Measurements from ENCODE around the gene METTL23.
A peak's percentile ranks its signal among the peaks of the same experiment; 100 is the strongest.

METTL23 gene

DNA sequence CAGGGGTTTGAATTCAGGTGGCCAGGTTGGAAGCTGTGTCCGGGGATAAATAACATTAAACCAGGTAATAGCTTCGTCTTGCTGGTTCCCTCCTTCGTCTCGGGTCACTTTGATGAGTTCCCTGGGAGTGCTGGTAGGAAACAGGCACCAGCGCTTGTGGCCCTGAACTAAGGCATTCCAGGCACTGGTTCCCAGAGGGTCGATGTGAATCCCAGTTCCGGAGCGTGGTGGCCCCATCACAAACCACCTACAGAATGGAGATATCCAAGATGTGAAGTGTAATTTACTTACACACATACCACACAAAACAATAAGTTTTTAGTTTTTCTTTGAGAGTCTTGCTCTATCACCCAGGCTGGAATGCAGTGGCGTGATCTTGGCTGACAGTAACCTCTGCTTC, 2.8 kb upstream of the METTL23 start:
- TF ChIP-seq EZH2 (optimal IDR thresholded peaks at IDR 0.05; ENCODE audit: low read depth, low read length) = no peak
- TF ChIP-seq, protein P1, sequence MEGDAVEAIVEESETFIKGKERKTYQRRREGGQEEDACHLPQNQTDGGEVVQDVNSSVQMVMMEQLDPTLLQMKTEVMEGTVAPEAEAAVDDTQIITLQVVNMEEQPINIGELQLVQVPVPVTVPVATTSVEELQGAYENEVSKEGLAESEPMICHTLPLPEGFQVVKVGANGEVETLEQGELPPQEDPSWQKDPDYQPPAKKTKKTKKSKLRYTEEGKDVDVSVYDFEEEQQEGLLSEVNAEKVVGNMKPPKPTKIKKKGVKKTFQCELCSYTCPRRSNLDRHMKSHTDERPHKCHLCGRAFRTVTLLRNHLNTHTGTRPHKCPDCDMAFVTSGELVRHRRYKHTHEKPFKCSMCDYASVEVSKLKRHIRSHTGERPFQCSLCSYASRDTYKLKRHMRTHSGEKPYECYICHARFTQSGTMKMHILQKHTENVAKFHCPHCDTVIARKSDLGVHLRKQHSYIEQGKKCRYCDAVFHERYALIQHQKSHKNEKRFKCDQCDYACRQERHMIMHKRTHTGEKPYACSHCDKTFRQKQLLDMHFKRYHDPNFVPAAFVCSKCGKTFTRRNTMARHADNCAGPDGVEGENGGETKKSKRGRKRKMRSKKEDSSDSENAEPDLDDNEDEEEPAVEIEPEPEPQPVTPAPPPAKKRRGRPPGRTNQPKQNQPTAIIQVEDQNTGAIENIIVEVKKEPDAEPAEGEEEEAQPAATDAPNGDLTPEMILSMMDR (IDR thresholded peaks at IDR 0.05; ENCODE audit: low read length) = no peak
- TF ChIP-seq EZH2phosphoT487 (IDR thresholded peaks at IDR 0.05; ENCODE audit: low read length) = no peak
- no peaks in the 10 kb centered on the region for H3K27me3 ChIP-seq (replicated peaks; ENCODE audit: insufficient read depth, low read length)
- H3F3A ChIP-seq (ENCODE audit: insufficient read depth, low read length) = peaks cover 29% of the 10 kb centered on the region
- H4K20me1 ChIP-seq (ENCODE audit: insufficient read depth, low read length) = no peaks in the 10 kb centered on the region
- peaks cover 86% of the 10 kb centered on the region for H3K79me2 ChIP-seq (ENCODE audit: low read length)
- peaks cover 12% of the 10 kb centered on the region for H3K36me3 ChIP-seq (replicated peaks; ENCODE audit: insufficient read depth, low read length)
- H3K9me3 ChIP-seq (replicated peaks; ENCODE audit: insufficient read depth, low read length) = no peaks in the 10 kb centered on the region
- no peak overlapping the region for H3K4me2 ChIP-seq (ENCODE audit: low read depth, low read length)
- H3K27ac ChIP-seq (ENCODE audit: low read length) = no peak overlapping the region
- no peak overlapping the region for H3K9ac ChIP-seq (ENCODE audit: low read length)
- H3K4me1 ChIP-seq (ENCODE audit: low read length) = 0 out of 2 replicates have a peak, but pooled peaks cover 11% of the 10 kb centered on the region
- no peaks in the 10 kb centered on the region for H3K9me2 ChIP-seq (replicated peaks; ENCODE audit: insufficient read depth, low read length)
- H3K4me3 ChIP-seq (ENCODE audit: low read length) = no peak overlapping the region
- no peak for DNase-seq
- no peak overlapping the region for H2AFZ ChIP-seq (ENCODE audit: low read length)

DNA sequence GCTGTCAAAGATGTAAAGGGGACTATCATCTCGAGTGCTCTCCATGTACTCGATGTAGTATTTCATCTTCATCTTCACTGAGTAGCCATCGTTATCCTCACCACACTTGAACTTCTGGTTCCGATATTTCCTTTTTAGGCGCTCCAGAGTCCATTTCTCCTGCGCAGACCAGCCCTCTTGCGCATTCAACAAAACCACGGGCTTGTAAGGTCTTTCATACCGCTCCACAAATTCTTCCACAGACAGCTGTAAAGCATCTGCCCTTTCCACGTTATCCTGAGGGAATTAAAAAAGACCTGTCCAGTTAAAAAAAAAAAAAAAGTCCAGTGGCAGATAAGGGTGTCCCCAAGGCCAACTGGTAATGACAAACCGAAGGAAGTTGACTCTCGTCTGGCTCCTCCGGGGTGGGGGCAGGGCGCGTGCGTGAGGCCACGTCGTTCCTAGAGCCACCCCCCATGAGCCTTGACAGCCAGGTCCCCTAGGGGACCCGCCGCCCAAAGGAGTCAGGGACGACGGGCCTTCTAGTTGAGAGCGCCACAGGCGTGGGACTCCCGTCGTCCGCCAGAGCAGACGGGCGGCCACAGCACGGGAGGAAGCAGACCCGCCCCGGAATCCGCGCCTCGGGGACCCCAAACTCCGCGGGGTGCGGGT, 934 bp upstream of the METTL23 start:
- DNase-seq = peak; percentile 67
- H3F3A ChIP-seq (ENCODE audit: insufficient read depth, low read length) = peaks cover 43% of the 10 kb centered on the region
- H3K27ac ChIP-seq (ENCODE audit: low read length) = peak overlapping the region; percentile 100
- H3K9me3 ChIP-seq (replicated peaks; ENCODE audit: insufficient read depth, low read length) = no peaks in the 10 kb centered on the region
- no peaks in the 10 kb centered on the region for H3K27me3 ChIP-seq (replicated peaks; ENCODE audit: insufficient read depth, low read length)
- H3K4me3 ChIP-seq (ENCODE audit: low read length) = peak overlapping the region; percentile 92
- no peaks in the 10 kb centered on the region for H4K20me1 ChIP-seq (ENCODE audit: insufficient read depth, low read length)
- peaks cover 86% of the 10 kb centered on the region for H3K79me2 ChIP-seq (ENCODE audit: low read length)
- H3K4me2 ChIP-seq (ENCODE audit: low read depth, low read length) = peak overlapping the region; percentile 85
- H2AFZ ChIP-seq (ENCODE audit: low read length) = peak overlapping the region; percentile 56
- H3K9ac ChIP-seq (ENCODE audit: low read length) = peak overlapping the region; percentile 99
- no peaks in the 10 kb centered on the region for H3K9me2 ChIP-seq (replicated peaks; ENCODE audit: insufficient read depth, low read length)
- TF ChIP-seq EZH2 (optimal IDR thresholded peaks at IDR 0.05; ENCODE audit: low read depth, low read length) = no peak
- TF ChIP-seq EZH2phosphoT487 (IDR thresholded peaks at IDR 0.05; ENCODE audit: low read length) = no peak
- TF ChIP-seq, protein P1 (IDR thresholded peaks at IDR 0.05; ENCODE audit: low read length) = no peak
- H3K4me1 ChIP-seq (ENCODE audit: low read length) = 0 out of 2 replicates have a peak, but pooled peaks cover 11% of the 10 kb centered on the region
- peaks cover 12% of the 10 kb centered on the region for H3K36me3 ChIP-seq (replicated peaks; ENCODE audit: insufficient read depth, low read length)

DNA sequence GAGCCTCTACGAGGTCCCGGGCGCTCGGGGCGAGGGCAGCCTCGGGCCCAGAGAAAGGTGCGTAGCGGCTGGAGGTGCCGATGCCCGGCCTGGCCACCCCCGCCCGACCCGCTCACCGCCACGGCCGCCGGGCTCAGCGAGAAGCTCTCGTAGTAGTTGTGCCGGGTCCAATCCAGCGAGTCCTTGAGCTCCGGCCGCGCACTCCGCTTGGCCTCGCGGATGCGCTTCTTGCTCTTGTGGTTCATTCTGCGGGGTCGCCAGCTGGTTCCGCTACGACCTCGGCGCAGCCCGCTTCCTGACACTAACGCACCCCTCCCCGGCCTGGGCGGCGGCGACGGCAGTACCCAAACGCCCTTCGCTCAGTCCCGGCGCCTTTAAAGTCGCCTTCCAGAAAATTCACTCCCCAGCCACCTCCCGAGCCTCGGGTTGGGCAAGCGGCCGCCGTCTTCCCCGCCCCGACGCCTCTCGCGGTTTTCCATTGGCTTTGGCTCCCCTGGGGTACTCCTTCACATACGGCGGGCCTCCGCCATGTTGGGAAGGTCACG, 336 bp upstream of the METTL23 start, which contains the start of gene JMJD6:
Gene JMJD6 (minus strand): TSS at position 376 of the 545 bp plus-strand sequence. CDS start 131 bp downstream, at position 245.
- H2AFZ ChIP-seq (ENCODE audit: low read length) = peak within 1 kb of the TSS; percentile 66
- H3K27me3 ChIP-seq (replicated peaks; ENCODE audit: insufficient read depth, low read length) = no peaks in the 10 kb centered on the region
- H3K4me3 ChIP-seq (ENCODE audit: low read length) = peak within 1 kb of the TSS; percentile 92
- no peaks in the 10 kb centered on the region for H3K9me3 ChIP-seq (replicated peaks; ENCODE audit: insufficient read depth, low read length)
- peak within 1 kb of the TSS; percentile 89 for H3K4me2 ChIP-seq (ENCODE audit: low read depth, low read length)
- TF ChIP-seq, protein P1 (IDR thresholded peaks at IDR 0.05; ENCODE audit: low read length) = no peak
- no peak for TF ChIP-seq EZH2 (optimal IDR thresholded peaks at IDR 0.05; ENCODE audit: low read depth, low read length)
- TF ChIP-seq EZH2phosphoT487 (IDR thresholded peaks at IDR 0.05; ENCODE audit: low read length) = no peak
- H3F3A ChIP-seq (ENCODE audit: insufficient read depth, low read length) = peaks cover 47% of the 10 kb centered on the region
- H3K27ac ChIP-seq (ENCODE audit: low read length) = peak within 1 kb of the TSS; percentile 100
- H3K9me2 ChIP-seq (replicated peaks; ENCODE audit: insufficient read depth, low read length) = no peaks in the 10 kb centered on the region
- no peaks in the 10 kb centered on the region for H4K20me1 ChIP-seq (ENCODE audit: insufficient read depth, low read length)
- H3K9ac ChIP-seq (ENCODE audit: low read length) = peak within 1 kb of the TSS; percentile 99
- H3K36me3 ChIP-seq (replicated peaks; ENCODE audit: insufficient read depth, low read length) = peaks cover 9% of the 10 kb centered on the region
- DNase-seq = peak; percentile 96
- 0 out of 2 replicates have a peak, but pooled peaks cover 11% of the 10 kb centered on the region for H3K4me1 ChIP-seq (ENCODE audit: low read length)
- peaks cover 84% of the 10 kb centered on the region for H3K79me2 ChIP-seq (ENCODE audit: low read length)

Measured in MM.1S (cell line).